VCaP (cell line): Measurements from ENCODE around the gene DRAM2.

ENCODE experiments used
- H3K27ac ChIP-seq: fragments of 450-650 bp; 2 replicates; pipeline ENCODE4 v1.5.1; 2017
- TF ChIP-seq, protein P1 (sequence below): fragments of 450-650 bp; conservative IDR thresholded peaks from 2 replicates; pipeline ENCODE4 v1.5.1; 2017; ENCODE audit warnings: mild to moderate bottlenecking, moderate library complexity

The DRAM2 gene

DNA sequence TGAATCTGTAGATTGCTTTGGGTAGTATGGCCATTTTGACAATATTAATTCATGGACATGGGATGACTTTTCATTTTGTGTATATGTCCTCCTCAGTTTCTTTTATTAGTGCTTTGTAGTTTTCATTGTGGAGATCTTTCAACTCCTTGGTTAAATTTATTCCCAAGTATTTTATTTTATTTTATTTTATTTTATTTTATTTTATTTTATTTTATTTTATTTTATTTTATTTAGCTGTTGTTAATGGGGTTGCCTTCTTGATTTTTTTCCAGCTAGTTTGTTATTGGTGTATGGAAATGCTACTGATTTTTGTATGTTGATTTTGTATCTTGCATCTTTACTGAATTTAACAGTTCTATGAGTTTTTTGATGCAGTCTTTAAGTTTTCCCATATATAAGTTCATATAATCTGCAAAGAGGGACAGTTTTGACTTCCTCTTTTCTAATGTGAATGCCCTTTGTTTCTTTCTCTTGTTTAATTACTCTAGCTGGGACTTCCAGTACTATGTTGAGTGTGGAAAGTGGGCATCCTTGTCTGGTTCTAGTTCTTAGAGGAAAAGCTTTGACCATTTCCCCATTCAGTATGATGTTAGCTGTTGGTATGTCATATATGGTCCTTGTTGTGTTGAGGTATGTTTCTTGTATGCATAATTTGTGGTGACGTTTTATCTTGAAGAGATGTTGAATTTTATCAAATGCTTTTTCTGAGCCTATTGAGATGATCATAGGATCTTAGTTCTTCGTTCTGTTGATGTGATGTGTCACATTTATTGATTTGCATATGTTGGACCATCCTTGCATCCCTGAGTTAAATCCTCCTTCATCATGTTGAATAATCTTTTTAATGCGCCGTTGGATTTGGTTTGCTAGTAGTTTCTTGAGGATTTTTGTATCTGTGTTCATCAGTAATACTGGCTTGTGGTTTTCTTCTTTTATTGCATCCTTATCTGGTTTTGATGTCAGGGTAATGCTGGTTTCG, 14.4 kb upstream of the DRAM2 start:
- TF ChIP-seq, protein P1, sequence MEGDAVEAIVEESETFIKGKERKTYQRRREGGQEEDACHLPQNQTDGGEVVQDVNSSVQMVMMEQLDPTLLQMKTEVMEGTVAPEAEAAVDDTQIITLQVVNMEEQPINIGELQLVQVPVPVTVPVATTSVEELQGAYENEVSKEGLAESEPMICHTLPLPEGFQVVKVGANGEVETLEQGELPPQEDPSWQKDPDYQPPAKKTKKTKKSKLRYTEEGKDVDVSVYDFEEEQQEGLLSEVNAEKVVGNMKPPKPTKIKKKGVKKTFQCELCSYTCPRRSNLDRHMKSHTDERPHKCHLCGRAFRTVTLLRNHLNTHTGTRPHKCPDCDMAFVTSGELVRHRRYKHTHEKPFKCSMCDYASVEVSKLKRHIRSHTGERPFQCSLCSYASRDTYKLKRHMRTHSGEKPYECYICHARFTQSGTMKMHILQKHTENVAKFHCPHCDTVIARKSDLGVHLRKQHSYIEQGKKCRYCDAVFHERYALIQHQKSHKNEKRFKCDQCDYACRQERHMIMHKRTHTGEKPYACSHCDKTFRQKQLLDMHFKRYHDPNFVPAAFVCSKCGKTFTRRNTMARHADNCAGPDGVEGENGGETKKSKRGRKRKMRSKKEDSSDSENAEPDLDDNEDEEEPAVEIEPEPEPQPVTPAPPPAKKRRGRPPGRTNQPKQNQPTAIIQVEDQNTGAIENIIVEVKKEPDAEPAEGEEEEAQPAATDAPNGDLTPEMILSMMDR, result no peak
- H3K27ac ChIP-seq, result no peak overlapping the region

DNA sequence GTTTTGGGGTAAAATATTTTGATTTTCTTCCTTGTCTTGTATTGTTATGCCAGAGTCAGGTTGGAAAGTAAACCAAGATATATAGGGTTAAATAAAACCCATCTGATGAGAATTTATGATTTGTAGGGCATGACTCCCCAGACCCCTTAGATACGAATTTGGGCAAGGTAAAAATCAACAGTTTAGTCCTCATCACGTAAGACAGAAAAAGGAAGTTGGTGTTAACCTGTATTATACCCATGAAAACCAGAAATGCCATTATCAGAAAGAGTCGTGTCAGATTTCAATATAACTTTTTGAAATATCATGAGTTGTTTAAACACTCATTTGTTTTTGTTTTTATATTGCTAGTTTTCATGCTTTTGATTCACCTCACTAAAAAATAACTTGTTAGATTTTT, 11.9 kb upstream of the DRAM2 start:
- TF ChIP-seq, protein P1, result no peak
- no peak overlapping the region for H3K27ac ChIP-seq

DNA sequence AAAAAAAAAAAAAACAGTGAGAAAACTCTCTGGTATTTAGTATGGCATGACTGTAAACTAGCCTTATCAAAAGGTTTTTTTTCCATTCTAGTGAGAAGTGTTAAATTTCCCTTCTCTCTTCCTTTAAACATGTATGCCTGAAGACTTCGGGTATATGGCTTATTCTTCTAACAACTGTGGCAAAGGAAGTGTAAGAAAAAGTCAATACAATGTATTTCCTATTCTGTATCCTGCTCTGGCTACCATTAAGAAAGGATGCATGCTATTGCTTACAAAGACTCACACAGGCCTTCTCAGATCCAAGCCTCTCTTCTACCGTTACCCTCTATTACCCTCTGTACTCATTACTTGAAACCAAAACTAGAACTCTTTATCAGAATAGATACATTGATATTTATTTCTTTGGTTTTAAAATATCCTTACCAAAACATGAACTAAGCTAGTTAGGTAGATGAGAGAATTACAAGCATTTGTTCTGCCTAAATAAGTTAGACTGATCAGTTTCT, 8.5 kb upstream of the DRAM2 start:
- TF ChIP-seq, protein P1, result no peak
- no peak overlapping the region for H3K27ac ChIP-seq

DNA sequence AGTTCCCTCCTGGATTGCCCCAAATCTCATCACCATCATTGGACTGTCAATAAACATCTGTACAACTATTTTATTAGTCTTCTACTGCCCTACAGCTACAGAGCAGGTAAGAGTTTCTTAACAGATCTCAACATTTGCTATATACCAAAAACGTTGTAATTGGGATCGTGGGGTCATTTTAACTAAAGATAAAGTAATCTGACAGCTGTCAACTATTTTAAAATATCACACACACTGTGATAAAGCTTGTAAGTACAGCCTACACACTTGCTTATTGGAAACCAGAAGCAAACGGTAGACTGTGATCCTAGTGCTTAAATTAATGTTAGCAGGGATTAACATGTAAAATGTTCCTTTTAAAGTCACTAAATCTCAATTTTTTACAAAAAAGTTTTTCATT, 8.1 kb upstream of the DRAM2 start:
- H3K27ac ChIP-seq, result no peak overlapping the region
- TF ChIP-seq, protein P1, result no peak

DNA sequence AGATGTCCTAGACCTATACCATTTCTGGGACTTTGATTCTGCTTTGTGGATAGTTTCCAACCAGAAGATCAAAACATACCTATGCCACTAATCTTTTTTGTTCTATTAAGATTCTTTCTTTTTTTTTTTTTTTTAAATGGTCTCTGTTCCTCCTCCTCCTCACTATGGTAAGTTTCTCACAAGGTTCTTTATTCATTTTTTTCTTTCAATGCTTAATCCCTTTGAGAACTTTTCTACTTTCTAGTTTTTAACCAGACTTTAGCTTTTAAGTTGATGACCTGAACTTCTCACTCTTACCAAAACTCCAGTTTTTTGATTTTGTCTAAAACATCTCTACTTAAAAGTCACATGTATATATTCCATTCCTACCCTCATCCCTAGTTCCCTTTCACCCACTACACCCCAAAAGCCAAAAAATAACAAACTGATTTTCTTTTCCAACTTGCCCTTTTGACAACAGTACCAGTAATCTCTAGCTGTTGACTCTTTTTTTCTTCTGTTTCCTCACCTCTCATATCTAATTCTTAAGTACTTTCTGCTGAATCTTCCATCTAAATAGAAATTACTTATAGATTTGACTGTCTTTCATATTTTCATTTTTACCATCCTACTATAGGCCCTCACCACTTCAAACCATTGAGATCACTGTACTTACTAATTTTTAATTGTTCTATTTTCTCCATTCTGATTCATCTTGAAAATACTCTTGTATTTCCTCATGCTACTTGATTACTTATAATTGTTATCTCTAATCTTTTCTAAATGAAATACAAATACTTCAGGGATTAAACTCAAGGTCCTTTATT, 6.3 kb upstream of the DRAM2 start:
- H3K27ac ChIP-seq, result no peak overlapping the region
- TF ChIP-seq, protein P1, result no peak

DNA sequence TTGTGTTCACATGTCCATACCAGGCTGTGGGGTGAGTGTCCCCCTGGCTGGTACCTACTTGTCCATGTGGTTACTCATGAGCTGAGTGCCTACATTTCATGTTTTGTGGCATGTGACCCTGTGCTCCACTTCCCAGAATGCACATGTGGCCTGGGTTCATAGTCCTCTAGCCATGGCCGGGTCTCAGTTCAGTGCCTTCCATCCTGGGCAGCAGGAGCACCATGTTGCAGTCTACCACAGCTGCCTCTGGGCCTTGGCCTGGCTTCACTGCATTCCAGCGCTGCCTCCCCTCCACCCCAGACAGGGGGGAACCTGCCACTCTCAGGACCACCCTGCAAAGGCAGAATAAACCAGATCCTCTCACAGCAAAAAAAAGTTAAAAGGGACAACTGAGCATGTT, 5.6 kb upstream of the DRAM2 start:
- no peak overlapping the region for H3K27ac ChIP-seq

More for the DNA sequence above, 5.6 kb upstream of the DRAM2 start:
- TF ChIP-seq, protein P1, result no peak
